Activated CD4-positive, alpha-beta T cell treated with anti-CD3 and anti-CD28 coated beads, Interleukin-2, amount 10 ng/mL, durations not matched to agents 7 days and 5 days (primary cell): Measurements from ENCODE around the gene NPHP4. TPM values are rescaled to one million over a fixed set of nuclear protein-coding genes. Genes with fewer than 3 reads are reported as not detected.
"Not testable (repeated sequence)": the region's sequence is repeated elsewhere in the genome, so short reads cannot be mapped to it uniquely, and the experiment has no call there.

Experiments
- CTCF ChIA-PET: fragments of 350-600 bp; sonication (Branson Sonifier 250); formaldehyde crosslinking; loops from one replicate; lab custom pipeline; 2021; ENCODE audit warnings: antibody characterized with exemption; lab: Charles Lee
- POLR2A ChIA-PET: fragments of 350-600 bp; sonication (Branson Sonifier 250); formaldehyde crosslinking; loops from one replicate; lab custom pipeline; 2021; ENCODE audit warnings: antibody characterized with exemption; lab: Charles Lee
- DNase-seq: peaks from one replicate; pipeline ENCODE4 v3.0.0-alpha.2; 2020
- H3K27ac Mint-ChIP-seq: one replicate; pipeline ENCODE4 v1.8.0; 2021; ENCODE audit warnings: mild to moderate bottlenecking, moderate library complexity, mixed read lengths
- H3K27me3 Mint-ChIP-seq: one replicate; pipeline ENCODE4 v1.8.0; 2021; ENCODE audit warnings: mixed read lengths
- H3K36me3 Mint-ChIP-seq: one replicate; pipeline ENCODE4 v1.8.0; 2021; ENCODE audit warnings: low read depth, mixed read lengths
- H3K4me1 Mint-ChIP-seq: one replicate; pipeline ENCODE4 v1.8.0; 2021; ENCODE audit warnings: mixed read lengths
- H3K4me3 Mint-ChIP-seq: one replicate; pipeline ENCODE4 v1.8.0; 2021; ENCODE audit warnings: mild to moderate bottlenecking, moderate library complexity, mixed read lengths
- H3K9me3 Mint-ChIP-seq: one replicate; pipeline ENCODE4 v1.8.0; 2021; ENCODE audit warnings: mixed read lengths
- total RNA-seq, 2 experiments: library from RNA; stranded (reverse); gene quantifications; one replicate each; pipeline ENCODE4 v1.2.3, GENCODE V29; 2021

NPHP4 gene
- total RNA-seq, 2 experiments from 2014 or later, result 14.6 to 16.1 TPM

- CTCF ChIA-PET, H3K27ac Mint-ChIP-seq, H3K9me3 Mint-ChIP-seq, DNase-seq, H3K4me1 Mint-ChIP-seq, H3K27me3 Mint-ChIP-seq, H3K36me3 Mint-ChIP-seq, H3K4me3 Mint-ChIP-seq, POLR2A ChIA-PET: not testable (repeated sequence)
Measured at GRCh38 chr1:5893699-5894278, 98.4 kb downstream of the NPHP4 start.

- CTCF ChIA-PET, result no interaction called here
- Mint-ChIP-seq H3K4me1 (no peaks in the 10 kb centered on the region), H3K27me3 (no peaks in the 10 kb centered on the region), H3K36me3 (no peaks in the 10 kb centered on the region), H3K4me3 (no peak overlapping the region), H3K27ac (no peak overlapping the region), H3K9me3 (no peaks in the 10 kb centered on the region)
- POLR2A ChIA-PET, result no interaction called here
- DNase-seq, result no peak
Measured at GRCh38 chr1:5892329-5892728, 99.9 kb downstream of the NPHP4 start.

- POLR2A ChIA-PET, result no interaction called here
- H3K36me3 Mint-ChIP-seq, result no peaks in the 10 kb centered on the region
- CTCF ChIA-PET, result no interaction called here
- H3K9me3 Mint-ChIP-seq, result no peaks in the 10 kb centered on the region
- no peak for DNase-seq
- H3K27me3 Mint-ChIP-seq, result no peaks in the 10 kb centered on the region
- H3K4me1 Mint-ChIP-seq, result no peaks in the 10 kb centered on the region
- H3K4me3 Mint-ChIP-seq, result no peak overlapping the region
- H3K27ac Mint-ChIP-seq, result no peak overlapping the region
Measured at GRCh38 chr1:5891736-5892135, 100.5 kb downstream of the NPHP4 start.

- Mint-ChIP-seq H3K4me1 (no peaks in the 10 kb centered on the region), H3K4me3 (no peak overlapping the region), H3K9me3 (no peaks in the 10 kb centered on the region), H3K36me3 (no peaks in the 10 kb centered on the region), H3K27ac (no peak overlapping the region), H3K27me3 (no peaks in the 10 kb centered on the region)
- DNase-seq, result no peak
- ChIA-PET POLR2A (no interaction called here), CTCF (no interaction called here)
Measured at GRCh38 chr1:5891137-5891536, 101.1 kb downstream of the NPHP4 start.

- H3K27ac Mint-ChIP-seq, result no peak overlapping the region
- no peaks in the 10 kb centered on the region for H3K9me3 Mint-ChIP-seq
- H3K4me1 Mint-ChIP-seq, result no peaks in the 10 kb centered on the region
- no peaks in the 10 kb centered on the region for H3K27me3 Mint-ChIP-seq
- CTCF ChIA-PET, result no interaction called here
- H3K4me3 Mint-ChIP-seq, result no peak overlapping the region
- DNase-seq, result no peak
- no peaks in the 10 kb centered on the region for H3K36me3 Mint-ChIP-seq
- POLR2A ChIA-PET, result no interaction called here
Measured at GRCh38 chr1:5890346-5891106, 101.7 kb downstream of the NPHP4 start.

- DNase-seq, result no peak
- Mint-ChIP-seq H3K27ac (no peak overlapping the region), H3K27me3 (no peaks in the 10 kb centered on the region), H3K4me3 (no peak overlapping the region), H3K4me1 (no peaks in the 10 kb centered on the region), H3K9me3 (no peaks in the 10 kb centered on the region), H3K36me3 (no peaks in the 10 kb centered on the region)
- ChIA-PET CTCF (no interaction called here), POLR2A (no interaction called here)
Measured at GRCh38 chr1:5889901-5890300, 102.3 kb downstream of the NPHP4 start.

DNA sequence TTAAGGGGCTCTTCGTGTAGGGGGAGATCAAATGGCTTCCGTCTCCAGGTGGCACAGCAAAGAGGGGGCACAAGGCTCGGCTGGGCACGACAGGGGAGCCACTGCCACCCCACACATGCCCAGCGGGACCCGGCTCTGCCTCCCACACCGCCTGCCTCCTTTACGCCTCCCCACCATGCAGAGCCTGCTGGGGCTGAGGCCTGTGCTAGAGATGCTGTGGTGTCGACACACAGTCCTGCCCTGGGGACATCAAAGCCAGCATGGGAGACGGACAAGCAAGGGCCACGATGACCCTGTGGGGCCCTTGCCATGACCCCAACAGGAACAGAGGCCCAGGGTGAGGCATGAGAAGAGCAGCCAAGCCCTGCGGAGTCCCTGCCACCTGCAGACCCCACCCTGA is 102.8 kb downstream of the NPHP4 start:
- no peaks in the 10 kb centered on the region for H3K27me3 Mint-ChIP-seq
- ChIA-PET CTCF (no interaction called here), POLR2A (no interaction called here)
- H3K27ac Mint-ChIP-seq, result no peak overlapping the region
- no peak overlapping the region for H3K4me3 Mint-ChIP-seq
- H3K4me1 Mint-ChIP-seq, result no peaks in the 10 kb centered on the region
- DNase-seq, result no peak
- no peaks in the 10 kb centered on the region for H3K9me3 Mint-ChIP-seq
- no peaks in the 10 kb centered on the region for H3K36me3 Mint-ChIP-seq

GRCh38 chr1:5888606-5889211 is 103.5 kb downstream of the NPHP4 start:
- H3K4me1 Mint-ChIP-seq, result no peaks in the 10 kb centered on the region

DNA sequence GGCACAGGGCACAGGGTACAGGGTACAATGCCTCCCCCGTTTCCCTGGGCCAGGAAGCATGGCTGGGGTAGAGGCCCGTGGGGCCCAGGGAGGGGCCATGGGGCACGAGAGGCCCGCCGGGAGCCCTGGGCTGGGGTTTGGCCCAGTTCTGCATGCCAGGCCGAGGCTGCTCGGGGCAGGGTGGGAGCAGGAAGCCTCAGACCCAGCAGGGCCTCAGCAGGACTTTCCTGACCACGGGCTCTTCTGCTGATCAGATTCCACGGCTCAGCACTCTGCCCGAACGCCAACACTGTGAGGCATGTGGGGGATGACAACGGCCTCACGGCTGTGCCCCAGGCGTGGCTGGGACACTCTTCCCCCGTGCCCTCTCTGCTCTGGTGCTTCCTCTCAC is 104.3 kb downstream of the NPHP4 start:
- Mint-ChIP-seq H3K4me3 (no peak overlapping the region), H3K36me3 (no peaks in the 10 kb centered on the region), H3K27me3 (no peaks in the 10 kb centered on the region), H3K27ac (no peak overlapping the region), H3K9me3 (no peaks in the 10 kb centered on the region), H3K4me1 (no peaks in the 10 kb centered on the region)
- DNase-seq, result no peak
- POLR2A ChIA-PET, result no interaction called here
- CTCF ChIA-PET, result no interaction called here

More at GRCh38 chr1:5888606-5889211, 103.5 kb downstream of the NPHP4 start:
- no peaks in the 10 kb centered on the region for H3K27me3 Mint-ChIP-seq
- no peaks in the 10 kb centered on the region for H3K9me3 Mint-ChIP-seq
- H3K27ac Mint-ChIP-seq, result no peak overlapping the region
- POLR2A ChIA-PET, result no interaction called here
- CTCF ChIA-PET, result no interaction called here
- DNase-seq, result no peak
- H3K36me3 Mint-ChIP-seq, result no peaks in the 10 kb centered on the region
- H3K4me3 Mint-ChIP-seq, result no peak overlapping the region

GRCh38 chr1:5887349-5887970 is 104.8 kb downstream of the NPHP4 start:
- Mint-ChIP-seq H3K36me3 (no peaks in the 10 kb centered on the region), H3K4me1 (no peaks in the 10 kb centered on the region), H3K27ac (no peak overlapping the region), H3K4me3 (no peak overlapping the region), H3K9me3 (no peaks in the 10 kb centered on the region), H3K27me3 (no peaks in the 10 kb centered on the region)
- DNase-seq, result no peak
- ChIA-PET POLR2A (no interaction called here), CTCF (no interaction called here)

- Mint-ChIP-seq H3K27ac (no peak overlapping the region), H3K4me3 (no peak overlapping the region), H3K9me3 (no peaks in the 10 kb centered on the region), H3K36me3 (no peaks in the 10 kb centered on the region), H3K27me3 (no peaks in the 10 kb centered on the region), H3K4me1 (no peaks in the 10 kb centered on the region)
- DNase-seq, result no peak
- ChIA-PET POLR2A (no interaction called here), CTCF (no interaction called here)
Measured at GRCh38 chr1:5886541-5887348, 105.5 kb downstream of the NPHP4 start.

DNA sequence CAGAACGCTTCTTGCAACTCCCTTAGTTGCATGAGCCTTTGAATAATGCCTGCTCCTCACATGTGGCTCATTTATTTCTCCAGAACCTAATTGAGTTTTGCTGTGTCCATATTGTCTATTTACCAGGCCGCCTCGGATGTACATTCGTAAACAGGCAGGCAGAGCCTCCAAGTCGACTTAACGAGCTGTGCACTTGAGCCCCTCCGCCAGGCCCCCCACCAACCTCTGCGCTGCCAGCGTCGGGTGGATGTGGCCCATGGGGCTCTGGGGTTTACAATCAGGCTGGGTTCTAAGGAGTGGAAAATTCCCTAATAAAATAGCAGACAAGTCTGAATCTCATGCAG is 106.1 kb downstream of the NPHP4 start:
- no peak overlapping the region for H3K27ac Mint-ChIP-seq
- H3K4me1 Mint-ChIP-seq, result no peaks in the 10 kb centered on the region
- H3K36me3 Mint-ChIP-seq, result no peaks in the 10 kb centered on the region
- H3K27me3 Mint-ChIP-seq, result no peaks in the 10 kb centered on the region
- H3K4me3 Mint-ChIP-seq, result no peak overlapping the region
- DNase-seq, result no peak
- H3K9me3 Mint-ChIP-seq, result no peaks in the 10 kb centered on the region
- CTCF ChIA-PET, result no interaction called here
- POLR2A ChIA-PET, result no interaction called here
